HG03469 (cell line): Measurements from ENCODE around the gene TFDP2.
A peak's percentile ranks its signal among the peaks of the same experiment; 100 is the strongest.
"Not testable (repeated sequence)": the region's sequence is repeated elsewhere in the genome, so short reads cannot be mapped to it uniquely, and the experiment has no call there.

ENCODE experiments used
- ATAC-seq: cut with Tn5 transposase; IDR thresholded peaks from one replicate; pipeline ENCODE4 v1.9.1; 2021; ENCODE audit warnings: mild to moderate bottlenecking, moderate library complexity, moderate number of reproducible peaks; ENCODE audit not compliant: unreplicated experiment

Gene TFDP2

GRCh38 chr3:142027300-142027699, 122.0 kb downstream of the TFDP2 start:
- no peak for ATAC-seq

- no peak for ATAC-seq
Measured at GRCh38 chr3:142026333-142026732, 123.0 kb downstream of the TFDP2 start.

- peak; percentile 43 for ATAC-seq
Measured at GRCh38 chr3:142022381-142022780, 127.0 kb downstream of the TFDP2 start.

GRCh38 chr3:142021127-142021526, 128.2 kb downstream of the TFDP2 start:
- ATAC-seq: no peak

GRCh38 chr3:142019794-142020320, 129.5 kb downstream of the TFDP2 start:
- peak; percentile 73 for ATAC-seq

- ATAC-seq: no peak
Measured at GRCh38 chr3:142013993-142014392, 135.4 kb downstream of the TFDP2 start.

GRCh38 chr3:142013326-142013980, 135.9 kb downstream of the TFDP2 start:
- ATAC-seq: no peak

GRCh38 chr3:142009029-142009428, 140.3 kb downstream of the TFDP2 start:
- no peak for ATAC-seq

- ATAC-seq: no peak
Measured at GRCh38 chr3:142007710-142008399, 141.5 kb downstream of the TFDP2 start.

GRCh38 chr3:142004957-142005356, 144.4 kb downstream of the TFDP2 start:
- ATAC-seq: not testable (repeated sequence)

GRCh38 chr3:142004025-142004424, 145.3 kb downstream of the TFDP2 start:
- no peak for ATAC-seq

GRCh38 chr3:142003291-142003690, 146.1 kb downstream of the TFDP2 start:
- no peak for ATAC-seq

- ATAC-seq: no peak
Measured at GRCh38 chr3:142000325-142000870, 148.9 kb downstream of the TFDP2 start.

GRCh38 chr3:141998669-141999290, 150.6 kb downstream of the TFDP2 start:
- no peak for ATAC-seq

GRCh38 chr3:141996437-141996836, 152.9 kb downstream of the TFDP2 start:
- no peak for ATAC-seq

GRCh38 chr3:141994856-141995255, 154.5 kb downstream of the TFDP2 start:
- no peak for ATAC-seq

GRCh38 chr3:141992512-141992911, 156.8 kb downstream of the TFDP2 start:
- no peak for ATAC-seq

- ATAC-seq: no peak
Measured at GRCh38 chr3:141986548-141987107, 162.7 kb downstream of the TFDP2 start.

- ATAC-seq: no peak
Measured at GRCh38 chr3:141981084-141981483, 168.3 kb downstream of the TFDP2 start.

GRCh38 chr3:141979050-141979671, 170.2 kb downstream of the TFDP2 start:
- ATAC-seq: no peak

GRCh38 chr3:141974777-141975176, 174.6 kb downstream of the TFDP2 start:
- ATAC-seq: not testable (repeated sequence)
